Fibroblast of pulmonary artery (primary cell): Measurements from ENCODE around the gene FOXD2.

Source experiments
- DNase-seq: peaks from one replicate; pipeline ENCODE4 v3.0.0-alpha.2; 2010; ENCODE audit warnings: low read depth
- H3K4me3 ChIP-seq: replicated peaks from 2 replicates; pipeline ENCODE4 v1.5.1; 2011; ENCODE audit warnings: low read depth, mild to moderate bottlenecking, control low read depth, low read length, moderate library complexity
- TF ChIP-seq, protein P1 (sequence below): IDR thresholded peaks from 2 replicates; pipeline ENCODE4 v1.5.1; 2011; ENCODE audit warnings: mild to moderate bottlenecking, control low read depth, low read length, inconsistent platforms; ENCODE audit errors: missing control alignments

Gene FOXD2

DNA sequence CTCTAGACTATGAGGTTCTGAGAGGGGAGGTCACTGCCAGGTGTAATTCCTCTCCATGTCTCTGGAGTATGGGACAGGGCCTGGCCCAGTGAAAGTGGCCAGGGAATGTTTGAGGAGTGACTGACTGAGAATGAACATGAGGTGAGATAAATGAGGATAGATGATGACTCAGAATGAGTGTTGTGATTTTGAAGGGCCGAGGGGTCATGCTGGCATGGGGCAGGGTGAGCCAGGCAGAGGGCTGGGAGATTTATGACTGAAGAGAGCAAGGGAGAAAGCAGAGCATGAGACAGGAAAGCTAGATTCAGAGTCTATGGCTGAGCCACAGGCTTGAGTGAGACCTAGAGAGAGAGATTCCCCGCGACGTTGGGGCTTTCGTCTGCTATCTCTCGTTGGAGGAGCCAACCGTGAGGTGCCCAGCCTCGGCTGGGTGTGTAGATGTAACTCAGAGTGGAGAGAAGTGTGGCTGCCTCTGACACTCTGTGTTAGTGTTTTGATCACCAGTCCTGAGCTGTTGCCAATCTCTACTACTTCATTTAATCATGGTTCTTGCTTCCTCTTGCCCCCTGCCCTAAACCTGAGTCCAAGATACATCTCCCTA is 50.1 kb downstream of the FOXD2 start:
- TF ChIP-seq, protein P1, sequence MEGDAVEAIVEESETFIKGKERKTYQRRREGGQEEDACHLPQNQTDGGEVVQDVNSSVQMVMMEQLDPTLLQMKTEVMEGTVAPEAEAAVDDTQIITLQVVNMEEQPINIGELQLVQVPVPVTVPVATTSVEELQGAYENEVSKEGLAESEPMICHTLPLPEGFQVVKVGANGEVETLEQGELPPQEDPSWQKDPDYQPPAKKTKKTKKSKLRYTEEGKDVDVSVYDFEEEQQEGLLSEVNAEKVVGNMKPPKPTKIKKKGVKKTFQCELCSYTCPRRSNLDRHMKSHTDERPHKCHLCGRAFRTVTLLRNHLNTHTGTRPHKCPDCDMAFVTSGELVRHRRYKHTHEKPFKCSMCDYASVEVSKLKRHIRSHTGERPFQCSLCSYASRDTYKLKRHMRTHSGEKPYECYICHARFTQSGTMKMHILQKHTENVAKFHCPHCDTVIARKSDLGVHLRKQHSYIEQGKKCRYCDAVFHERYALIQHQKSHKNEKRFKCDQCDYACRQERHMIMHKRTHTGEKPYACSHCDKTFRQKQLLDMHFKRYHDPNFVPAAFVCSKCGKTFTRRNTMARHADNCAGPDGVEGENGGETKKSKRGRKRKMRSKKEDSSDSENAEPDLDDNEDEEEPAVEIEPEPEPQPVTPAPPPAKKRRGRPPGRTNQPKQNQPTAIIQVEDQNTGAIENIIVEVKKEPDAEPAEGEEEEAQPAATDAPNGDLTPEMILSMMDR, result no peak
- DNase-seq, result no peak
- no peak overlapping the region for H3K4me3 ChIP-seq
